Trophoblast cell (in vitro differentiated cells and primary cell): ENCODE measurements around the gene RXRB.
"Not testable (repeated sequence)": the region's sequence is repeated elsewhere in the genome, so short reads cannot be mapped to it uniquely, and the experiment has no call there.

Source experiments
- DNase-seq, 2 donors: peaks; one replicate each; pipeline ENCODE4 v3.0.0-alpha.2; 2016
- H2AFZ ChIP-seq: 2 replicates; pipeline ENCODE4 v1.6.1; 2013; ENCODE audit warnings: low read length, moderate library complexity, mild to moderate bottlenecking; ENCODE audit not compliant: insufficient read depth, poor library complexity
- H2AK5ac ChIP-seq: 2 replicates; pipeline ENCODE4 v1.6.1; 2013; ENCODE audit warnings: mild to moderate bottlenecking, low read length
- H2BK120ac ChIP-seq: 2 replicates; pipeline ENCODE4 v1.6.1; 2013; ENCODE audit warnings: low read length, mild to moderate bottlenecking, moderate library complexity; ENCODE audit not compliant: insufficient read depth, poor library complexity
- H2BK12ac ChIP-seq: 2 replicates; pipeline ENCODE4 v1.6.1; 2013; ENCODE audit warnings: mild to moderate bottlenecking, low read length, moderate library complexity
- H2BK5ac ChIP-seq: 2 replicates; pipeline ENCODE4 v1.6.1; 2013; ENCODE audit warnings: low read length, low read depth, moderate library complexity, mild to moderate bottlenecking; ENCODE audit not compliant: poor library complexity
- H3K14ac ChIP-seq: 2 replicates; pipeline ENCODE4 v1.6.1; 2013; ENCODE audit warnings: mild to moderate bottlenecking, low read length
- H3K18ac ChIP-seq: 2 replicates; pipeline ENCODE4 v1.6.1; 2013; ENCODE audit warnings: mild to moderate bottlenecking, low read length
- H3K23ac ChIP-seq: 2 replicates; pipeline ENCODE4 v1.6.1; 2013; ENCODE audit warnings: low read length
- H3K27ac ChIP-seq: 2 replicates; pipeline ENCODE4 v1.5.1; 2013; ENCODE audit warnings: low read depth, mild to moderate bottlenecking, inconsistent platforms, low read length, moderate library complexity
- H3K27me3 ChIP-seq: 2 replicates; pipeline ENCODE4 v1.6.1; 2013; ENCODE audit warnings: inconsistent platforms, mild to moderate bottlenecking, low read length, moderate library complexity; ENCODE audit not compliant: insufficient read depth
- H3K36me3 ChIP-seq, 2 experiments: 1 replicate in 1 of 2; 2 replicates in 1 of 2; pipeline ENCODE4 v1.6.1; 2013; ENCODE audit warnings: low read length in 2 of 2, mild to moderate bottlenecking in 2 of 2, moderate library complexity in 1 of 2; ENCODE audit not compliant: insufficient read depth in 2 of 2, control insufficient read depth in 1 of 2
- H3K4ac ChIP-seq: 2 replicates; pipeline ENCODE4 v1.6.1; 2013; ENCODE audit warnings: low read depth, mild to moderate bottlenecking, low read length, moderate library complexity
- H3K4me1 ChIP-seq, 2 experiments: 1 replicate in 1 of 2; 2 replicates in 1 of 2; pipeline ENCODE4 v1.6.1; 2013; ENCODE audit warnings: low read length in 2 of 2, mild to moderate bottlenecking in 2 of 2, moderate library complexity in 1 of 2; ENCODE audit not compliant: insufficient read depth in 2 of 2, control insufficient read depth in 1 of 2
- H3K4me2 ChIP-seq: 2 replicates; pipeline ENCODE4 v1.6.1; 2013; ENCODE audit warnings: inconsistent platforms, mild to moderate bottlenecking, low read length, moderate library complexity
- H3K4me3 ChIP-seq: 2 replicates; pipeline ENCODE4 v1.5.1; 2013; ENCODE audit warnings: mild to moderate bottlenecking, low read depth, low read length, inconsistent platforms
- H3K79me1 ChIP-seq: one replicate; pipeline ENCODE4 v1.6.1; 2013; ENCODE audit warnings: low read length
- H3K79me2 ChIP-seq: 2 replicates; pipeline ENCODE4 v1.6.1; 2013; ENCODE audit warnings: low read length, mild to moderate bottlenecking; ENCODE audit not compliant: control insufficient read depth, insufficient read depth, poor library complexity
- H3K9ac ChIP-seq: 2 replicates; pipeline ENCODE4 v1.6.1; 2013; ENCODE audit warnings: mild to moderate bottlenecking, low read length
- H3K9me3 ChIP-seq: 2 replicates; pipeline ENCODE4 v1.6.1; 2013; ENCODE audit warnings: low read depth, mild to moderate bottlenecking, control low read depth, inconsistent platforms, low read length; ENCODE audit not compliant: insufficient read depth
- H4K12ac ChIP-seq: 2 replicates; pipeline ENCODE4 v1.6.1; 2013; ENCODE audit warnings: low read depth, mild to moderate bottlenecking, low read length, moderate library complexity
- H4K8ac ChIP-seq: 2 replicates; pipeline ENCODE4 v1.6.1; 2013; ENCODE audit warnings: low read depth, mild to moderate bottlenecking, low read length, moderate library complexity
- H4K91ac ChIP-seq: one replicate; pipeline ENCODE4 v1.6.1; 2013; ENCODE audit warnings: low read depth, mild to moderate bottlenecking, low read length, moderate library complexity
- WGBS: extraction: QIAGEN DNeasy Blood & Tissue Kit; methylation state at CpG from one replicate; pipeline ENCODE4 v1.1.7; 2013; ENCODE audit warnings: missing lambda C conversion rate; ENCODE audit not compliant: insufficient read length, insufficient coverage; ENCODE audit errors: extremely low coverage; 5-methylcytosine and 5-hydroxymethylcytosine counted together

RXRB gene

GRCh38 chr6:33226503-33227120 lies 26.1 kb upstream of the RXRB start:
- not testable (repeated sequence) for H3K18ac ChIP-seq, H3K79me1 ChIP-seq, H3K4me3 ChIP-seq, DNase-seq, H2AK5ac ChIP-seq, H3K79me2 ChIP-seq, H3K14ac ChIP-seq, H3K27ac ChIP-seq, H3K4ac ChIP-seq, H3K27me3 ChIP-seq, H2BK12ac ChIP-seq, H3K4me2 ChIP-seq, H4K12ac ChIP-seq, H2AFZ ChIP-seq, H3K4me1 ChIP-seq, H3K36me3 ChIP-seq, H3K9ac ChIP-seq, H4K91ac ChIP-seq, H2BK5ac ChIP-seq, H4K8ac ChIP-seq, H2BK120ac ChIP-seq, H3K23ac ChIP-seq, H3K9me3 ChIP-seq
- no CpG with 5 or more reads among the region's 14 CpGs for WGBS

GRCh38 chr6:33217681-33218080 lies 17.2 kb upstream of the RXRB start:
- peaks cover 4 to 9% of the 10 kb centered on the region in 2 experiments for H3K4me1 ChIP-seq
- no peaks in the 10 kb centered on the region for H3K79me1 ChIP-seq
- H2BK120ac ChIP-seq, result no peak overlapping the region
- H3K27ac ChIP-seq, result no peak overlapping the region
- H3K9ac ChIP-seq, result no peak overlapping the region
- no peak overlapping the region for H3K4me3 ChIP-seq
- H3K18ac ChIP-seq, result no peak overlapping the region
- no peak overlapping the region for H3K23ac ChIP-seq
- no CpG with 5 or more reads among the region's 3 CpGs for WGBS
- H2BK5ac ChIP-seq, result no peak overlapping the region
- no peak overlapping the region for H2AFZ ChIP-seq
- H3K36me3 ChIP-seq, result no peaks in the 10 kb centered on the region
- H4K91ac ChIP-seq, result no peak overlapping the region
- no peak overlapping the region for H2AK5ac ChIP-seq
- no peak overlapping the region for H3K4me2 ChIP-seq
- no peaks in the 10 kb centered on the region for H3K79me2 ChIP-seq
- no peak overlapping the region for H4K12ac ChIP-seq
- no peak overlapping the region for H3K4ac ChIP-seq
- H3K27me3 ChIP-seq, result peaks cover 17% of the 10 kb centered on the region
- DNase-seq, result no peak
- H3K14ac ChIP-seq, result no peak overlapping the region
- H3K9me3 ChIP-seq, result peaks cover 3% of the 10 kb centered on the region
- H2BK12ac ChIP-seq, result no peak overlapping the region
- no peak overlapping the region for H4K8ac ChIP-seq

DNA sequence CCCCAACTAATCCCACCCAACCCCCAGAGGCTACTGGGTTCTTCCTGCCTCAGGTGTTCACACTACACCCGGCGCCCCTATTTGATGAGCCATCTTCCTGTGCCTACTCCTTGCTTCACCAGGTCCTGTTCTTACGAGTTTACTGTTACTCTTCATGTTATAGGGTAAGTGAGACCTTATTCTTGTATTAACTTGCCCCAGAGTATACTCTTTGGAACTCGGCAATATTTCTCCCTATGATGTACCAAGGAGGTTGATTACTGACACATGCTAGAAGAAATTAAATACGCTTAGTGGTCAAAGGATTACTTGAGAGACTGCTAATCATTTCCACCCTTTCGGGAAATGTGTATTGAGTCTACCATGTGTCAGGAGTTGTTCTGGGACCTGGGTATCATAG lies 16.8 kb upstream of the RXRB start:
- DNase-seq, result no peak
- peaks cover 3% of the 10 kb centered on the region for H3K9me3 ChIP-seq
- no CpG with 5 or more reads among the region's 6 CpGs for WGBS
- H3K27ac ChIP-seq, result no peak overlapping the region
- no peak overlapping the region for H2BK120ac ChIP-seq
- no peak overlapping the region for H3K9ac ChIP-seq
- H3K79me1 ChIP-seq, result no peaks in the 10 kb centered on the region
- H2BK5ac ChIP-seq, result no peak overlapping the region
- H4K91ac ChIP-seq, result no peak overlapping the region
- no peak overlapping the region for H2AFZ ChIP-seq
- no peak overlapping the region for H4K12ac ChIP-seq
- H3K79me2 ChIP-seq, result no peaks in the 10 kb centered on the region
- no peak overlapping the region for H2BK12ac ChIP-seq
- H3K4me2 ChIP-seq, result no peak overlapping the region
- peaks cover 17% of the 10 kb centered on the region for H3K27me3 ChIP-seq
- no peak overlapping the region for H3K4ac ChIP-seq
- no peaks in the 10 kb centered on the region for H3K36me3 ChIP-seq
- no peak overlapping the region for H3K23ac ChIP-seq
- H3K14ac ChIP-seq, result no peak overlapping the region
- no peak overlapping the region for H3K4me3 ChIP-seq
- peaks cover 4 to 9% of the 10 kb centered on the region in 2 experiments for H3K4me1 ChIP-seq
- H2AK5ac ChIP-seq, result no peak overlapping the region
- no peak overlapping the region for H4K8ac ChIP-seq
- no peak overlapping the region for H3K18ac ChIP-seq

- no peak for DNase-seq
- Histone ChIP-seq H3K23ac (no peak overlapping the region), H3K79me2 (no peaks in the 10 kb centered on the region), H3K4me3 (no peak overlapping the region), H2BK120ac (no peak overlapping the region), H3K27me3 (peaks cover 17% of the 10 kb centered on the region), H2BK12ac (no peak overlapping the region), H2AK5ac (no peak overlapping the region), H3K4ac (no peak overlapping the region), H3K4me1 (peaks cover 4 to 9% of the 10 kb centered on the region in 2 experiments), H3K4me2 (no peak overlapping the region), H3K79me1 (no peaks in the 10 kb centered on the region), H2AFZ (no peak overlapping the region), H3K18ac (no peak overlapping the region), H3K14ac (no peak overlapping the region), H3K9me3 (peaks cover 6% of the 10 kb centered on the region), H4K91ac (no peak overlapping the region), H3K9ac (no peak overlapping the region), H4K8ac (no peak overlapping the region), H2BK5ac (no peak overlapping the region), H4K12ac (no peak overlapping the region), H3K27ac (no peak overlapping the region), H3K36me3 (peaks cover 5 to 6% of the 10 kb centered on the region in 2 experiments)
- WGBS, result no CpG with 5 or more reads among the region's 4 CpGs
These were observed 15.7 kb upstream of the RXRB start for GRCh38 chr6:33216117-33216649.
